Muscle layer of colon (tissue), 2 donors: ENCODE results near the gene KRT10.
"Not testable (repeated sequence)": the region's sequence is repeated elsewhere in the genome, so short reads cannot be mapped to it uniquely, and the experiment has no call there.

Experiments
- H3K27ac ChIP-seq: one replicate; pipeline ENCODE4 v1.7.0; 2013; ENCODE audit warnings: low read depth, mild to moderate bottlenecking, low read length, moderate library complexity
- H3K27me3 ChIP-seq, 2 donors: one replicate each; pipeline ENCODE4 v1.7.0; 2013; ENCODE audit warnings: low read length in 2 of 2, mild to moderate bottlenecking in 2 of 2; ENCODE audit not compliant: insufficient read depth in 2 of 2, control insufficient read depth in 1 of 2
- H3K36me3 ChIP-seq: one replicate; pipeline ENCODE4 v1.7.0; 2013; ENCODE audit warnings: mild to moderate bottlenecking, low read length; ENCODE audit not compliant: insufficient read depth
- H3K4me1 ChIP-seq: one replicate; pipeline ENCODE4 v1.7.0; 2013; ENCODE audit warnings: mild to moderate bottlenecking, low read length; ENCODE audit not compliant: insufficient read depth
- H3K4me3 ChIP-seq, 2 donors: one replicate each; pipeline ENCODE4 v1.7.0; 2013; ENCODE audit warnings: low read length in 2 of 2, low read depth in 1 of 2, mild to moderate bottlenecking in 1 of 2, moderate library complexity in 1 of 2
- H3K9ac ChIP-seq: one replicate; pipeline ENCODE4 v1.7.0; 2013; ENCODE audit warnings: low read length
- H3K9me3 ChIP-seq: one replicate; pipeline ENCODE4 v1.7.0; 2013; ENCODE audit warnings: mild to moderate bottlenecking, low read length
- donor health status: abdominal sarcoma.
- donor health status: Adenocarcinoma of cecum.

Gene KRT10

GRCh38 chr17:40817103-40817682 lies 5.2 kb downstream of the KRT10 start:
- Histone ChIP-seq H3K27ac (no peak overlapping the region), H3K4me1 (peaks cover 6% of the 10 kb centered on the region), H3K36me3 (peaks cover 11% of the 10 kb centered on the region), H3K9me3 (no peaks in the 10 kb centered on the region), H3K27me3 (no peaks in the 10 kb centered on the region), H3K9ac (no peak overlapping the region), H3K4me3 (no peak overlapping the region)

GRCh38 chr17:40816569-40816968 lies 5.8 kb downstream of the KRT10 start:
- H3K4me1 ChIP-seq = peaks cover 6% of the 10 kb centered on the region
- no peak overlapping the region for H3K27ac ChIP-seq
- no peak overlapping the region for H3K4me3 ChIP-seq

DNA sequence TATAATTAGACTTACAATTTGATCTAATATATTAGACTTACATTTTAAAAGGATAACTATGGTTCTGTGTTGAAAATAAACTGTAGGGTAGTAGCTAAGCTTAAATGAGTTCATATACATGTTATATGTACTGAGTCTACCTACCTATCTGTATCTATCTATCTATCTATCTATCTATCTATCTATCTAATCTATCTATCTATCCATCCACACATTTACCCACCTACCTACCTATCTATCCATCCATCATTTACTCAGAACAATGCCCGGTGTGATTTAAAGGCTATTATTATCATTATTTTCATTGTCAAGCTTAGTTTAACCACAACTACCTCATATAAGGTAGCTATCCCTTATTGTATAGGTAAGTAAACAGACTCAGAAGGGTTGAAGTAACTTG lies 7.0 kb downstream of the KRT10 start:
- peaks cover 0 to 6% of the 10 kb centered on the region in 2 donors for H3K27me3 ChIP-seq
- H3K4me1 ChIP-seq = peaks cover 6% of the 10 kb centered on the region
- no peak overlapping the region for H3K27ac ChIP-seq
- H3K9ac ChIP-seq = no peak overlapping the region
- no peaks in the 10 kb centered on the region for H3K9me3 ChIP-seq
- H3K36me3 ChIP-seq = peaks cover 11% of the 10 kb centered on the region
- no peak overlapping the region for H3K4me3 ChIP-seq

More at GRCh38 chr17:40816569-40816968, 5.8 kb downstream of the KRT10 start:
- Histone ChIP-seq H3K9me3 (no peaks in the 10 kb centered on the region), H3K27me3 (peaks cover 0 to under 1% of the 10 kb centered on the region in 2 donors), H3K36me3 (peaks cover 11% of the 10 kb centered on the region), H3K9ac (no peak overlapping the region)

GRCh38 chr17:40814657-40815056 lies 7.8 kb downstream of the KRT10 start:
- not testable (repeated sequence) for H3K4me3 ChIP-seq, H3K9ac ChIP-seq, H3K27ac ChIP-seq, H3K4me1 ChIP-seq, H3K9me3 ChIP-seq, H3K27me3 ChIP-seq
- H3K36me3 ChIP-seq = peaks cover 11% of the 10 kb centered on the region

GRCh38 chr17:40813804-40814203 lies 8.6 kb downstream of the KRT10 start:
- Histone ChIP-seq H3K4me1 (peaks cover 6% of the 10 kb centered on the region), H3K27me3 (peaks cover 0 to 6% of the 10 kb centered on the region in 2 donors), H3K9me3 (no peaks in the 10 kb centered on the region), H3K27ac (no peak overlapping the region), H3K9ac (no peak overlapping the region), H3K36me3 (peaks cover 11% of the 10 kb centered on the region), H3K4me3 (no peak overlapping the region)

DNA sequence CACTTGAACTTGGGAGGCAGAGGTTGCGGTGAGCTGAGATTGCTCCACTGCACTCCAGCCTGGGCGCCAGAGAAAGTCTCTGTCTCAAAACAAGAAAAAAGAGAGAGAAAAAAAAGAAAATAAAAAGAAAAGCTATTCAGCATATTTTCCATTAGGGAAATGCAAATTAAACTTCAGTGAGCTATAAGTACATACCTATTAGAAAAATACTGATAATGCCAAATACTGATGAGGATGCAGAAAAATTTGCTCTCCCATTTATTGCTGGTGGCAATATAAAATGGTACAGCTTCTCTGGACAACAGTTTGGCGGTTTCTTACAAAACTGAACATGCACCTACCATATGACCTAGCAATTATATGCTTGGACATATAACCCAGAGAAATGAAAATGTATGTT lies 9.8 kb downstream of the KRT10 start:
- no peak overlapping the region for H3K9ac ChIP-seq
- H3K4me3 ChIP-seq = no peak overlapping the region
- no peaks in the 10 kb centered on the region for H3K9me3 ChIP-seq
- peaks cover 0 to 6% of the 10 kb centered on the region in 2 donors for H3K27me3 ChIP-seq
- H3K27ac ChIP-seq = no peak overlapping the region
- H3K36me3 ChIP-seq = peaks cover 11% of the 10 kb centered on the region
- peaks cover under 1% of the 10 kb centered on the region for H3K4me1 ChIP-seq

- H3K4me1 ChIP-seq = no peaks in the 10 kb centered on the region
- H3K27me3 ChIP-seq = peaks cover 0 to 6% of the 10 kb centered on the region in 2 donors
- no peaks in the 10 kb centered on the region for H3K9me3 ChIP-seq
- no peak overlapping the region for H3K4me3 ChIP-seq
- no peak overlapping the region for H3K27ac ChIP-seq
- H3K36me3 ChIP-seq = no peaks in the 10 kb centered on the region
- H3K9ac ChIP-seq = no peak overlapping the region
Observed at GRCh38 chr17:40810494-40810893, 11.9 kb downstream of the KRT10 start.

GRCh38 chr17:40809721-40810421 lies 12.5 kb downstream of the KRT10 start:
- no peak overlapping the region for H3K9ac ChIP-seq
- H3K27ac ChIP-seq = no peak overlapping the region
- peaks cover 0 to 6% of the 10 kb centered on the region in 2 donors for H3K27me3 ChIP-seq
- no peaks in the 10 kb centered on the region for H3K4me1 ChIP-seq
- no peaks in the 10 kb centered on the region for H3K36me3 ChIP-seq
- H3K4me3 ChIP-seq = no peak overlapping the region
- H3K9me3 ChIP-seq = no peaks in the 10 kb centered on the region

- Histone ChIP-seq H3K9me3 (no peaks in the 10 kb centered on the region), H3K27ac (no peak overlapping the region), H3K4me3 (no peak overlapping the region), H3K9ac (no peak overlapping the region), H3K4me1 (no peaks in the 10 kb centered on the region), H3K36me3 (no peaks in the 10 kb centered on the region), H3K27me3 (peaks cover 0 to 5% of the 10 kb centered on the region in 2 donors)
Observed at GRCh38 chr17:40806131-40806530, 16.3 kb downstream of the KRT10 start.

GRCh38 chr17:40803617-40804082 lies 18.8 kb downstream of the KRT10 start:
- Histone ChIP-seq H3K4me3 (no peak overlapping the region), H3K9ac (no peak overlapping the region), H3K36me3 (no peaks in the 10 kb centered on the region), H3K4me1 (no peaks in the 10 kb centered on the region), H3K27ac (no peak overlapping the region), H3K9me3 (no peaks in the 10 kb centered on the region), H3K27me3 (peaks cover 4 to 7% of the 10 kb centered on the region in 2 donors)

DNA sequence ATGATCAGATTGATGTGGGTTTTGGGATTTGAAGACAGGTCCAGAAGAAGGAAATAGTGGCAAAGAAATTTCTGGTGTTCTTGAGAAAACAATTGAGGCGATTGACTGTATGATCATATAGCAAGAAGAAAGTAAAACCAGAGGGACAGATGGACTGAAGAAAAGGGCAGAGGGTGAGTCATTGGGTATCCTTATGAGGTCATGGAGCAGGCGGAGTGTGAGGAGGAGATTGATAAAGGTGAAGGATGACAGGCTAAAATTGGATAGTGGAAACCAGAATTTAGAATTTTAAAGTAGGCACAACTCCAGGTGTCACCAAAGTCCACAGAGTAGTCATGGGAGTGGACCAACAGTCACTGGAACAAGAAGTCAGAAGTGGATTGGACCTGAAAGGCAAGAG lies 21.3 kb downstream of the KRT10 start:
- Histone ChIP-seq H3K4me1 (no peaks in the 10 kb centered on the region), H3K9me3 (no peaks in the 10 kb centered on the region), H3K9ac (no peak overlapping the region), H3K4me3 (no peak overlapping the region), H3K36me3 (no peaks in the 10 kb centered on the region), H3K27ac (no peak overlapping the region), H3K27me3 (peaks cover 4 to 11% of the 10 kb centered on the region in 2 donors)

GRCh38 chr17:40800381-40800780 lies 22.0 kb downstream of the KRT10 start:
- Histone ChIP-seq H3K9me3 (no peaks in the 10 kb centered on the region), H3K36me3 (no peaks in the 10 kb centered on the region), H3K4me3 (no peak overlapping the region), H3K27me3 (peaks cover 4 to 11% of the 10 kb centered on the region in 2 donors), H3K9ac (no peak overlapping the region), H3K27ac (no peak overlapping the region), H3K4me1 (no peaks in the 10 kb centered on the region)
